Thoracic aorta (tissue), 2 donors: Measurements from ENCODE around the gene TPBG. TPM values are rescaled to one million over a fixed set of nuclear protein-coding genes. Genes with fewer than 3 reads are reported as not detected.

Experiments
- ATAC-seq: fragments of 150-250 bp; one replicate; pipeline ENCODE4 v1.8.0; 2017; ENCODE audit warnings: low read depth; ENCODE audit not compliant: insufficient number of reproducible peaks, low FRiP score
- DNase-seq: peaks from one replicate; pipeline ENCODE4 v3.0.0-alpha.2; 2020; ENCODE audit warnings: low spot score
- H3K27ac ChIP-seq, 2 donors: fragments of 200-600 bp; sonication (generic); 1 replicate in 1 of 2; 2 replicates in 1 of 2; pipeline ENCODE4 v1.5.1; 2016; ENCODE audit warnings: mild to moderate bottlenecking in 2 of 2, moderate library complexity in 2 of 2
- H3K27me3 ChIP-seq: fragments of 200-600 bp; sonication (generic); replicated peaks from 2 replicates; pipeline ENCODE4 v1.6.0; 2016; ENCODE audit warnings: mild to moderate bottlenecking; ENCODE audit not compliant: insufficient read depth
- H3K36me3 ChIP-seq: fragments of 200-600 bp; sonication (generic); one replicate; pipeline ENCODE4 v1.5.1; 2016
- H3K4me1 ChIP-seq, 2 donors: fragments of 200-600 bp; sonication (generic); 1 replicate in 1 of 2; 2 replicates in 1 of 2; pipeline versions ENCODE4 v1.5.1 to v1.6.0; 2016; ENCODE audit warnings: low read depth in 2 of 2, mild to moderate bottlenecking in 1 of 2; ENCODE audit not compliant: control insufficient read depth in 1 of 2
- H3K4me3 ChIP-seq: fragments of 200-600 bp; sonication (generic); 2 replicates; pipeline ENCODE4 v1.5.1; 2016; ENCODE audit warnings: mild to moderate bottlenecking
- H3K9me3 ChIP-seq: fragments of 200-600 bp; sonication (generic); 2 replicates; pipeline ENCODE4 v1.5.1; 2016
- CTCF ChIP-seq: fragments of 200-600 bp; sonication (generic); IDR thresholded peaks from one replicate; pipeline ENCODE4 v1.5.1; 2019; ENCODE audit warnings: antibody characterized with exemption
- total RNA-seq, 2 donors: library from RNA; depleted of rRNA; stranded (reverse); fragments of >200 nt; gene quantifications; one replicate each; pipeline versions ENCODE4 v1.1.0 to v1.2.3, GENCODE V29; 2016

Gene TPBG
- total RNA-seq, 2 donors from 2014 or later = 38.7 to 53.8 TPM

- no peak for TF ChIP-seq CTCF
- Histone ChIP-seq H3K27ac (no peak overlapping the region), H3K9me3 (no peaks in the 10 kb centered on the region), H3K4me3 (no peak overlapping the region), H3K4me1 (no peaks in the 10 kb centered on the region), H3K36me3 (no peaks in the 10 kb centered on the region), H3K27me3 (no peaks in the 10 kb centered on the region)
- DNase-seq (no peak), ATAC-seq (no peak)
These were observed 29.8 kb upstream of the TPBG start for GRCh38 chr6:82333781-82334180.

DNA sequence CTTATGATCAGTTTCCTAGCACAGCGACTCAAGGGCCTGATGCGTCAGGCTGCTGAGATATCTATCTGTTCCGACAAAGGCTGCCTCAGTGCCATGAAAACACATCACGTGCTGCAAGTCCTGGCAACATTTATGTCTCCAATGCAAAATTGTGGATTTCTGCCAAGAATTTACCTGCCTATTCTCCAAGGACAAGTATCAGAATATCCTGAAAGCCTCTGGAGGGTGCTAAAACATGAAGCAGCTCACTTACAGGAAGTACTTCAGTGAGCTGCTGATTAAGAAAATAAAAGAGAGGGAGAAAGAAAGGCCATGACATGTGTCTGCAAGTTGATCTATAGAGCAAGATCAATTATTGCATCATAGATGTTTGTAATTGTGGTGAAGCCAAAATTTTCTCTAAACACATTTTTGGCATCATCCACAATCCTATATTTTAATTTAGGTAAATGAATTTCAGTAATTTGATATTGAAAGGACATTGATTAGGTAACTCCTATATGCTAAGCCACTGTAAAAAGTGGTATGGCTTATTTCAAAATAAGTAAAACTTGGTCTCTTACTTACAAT, 25.8 kb upstream of the TPBG start:
- Histone ChIP-seq H3K27me3 (no peaks in the 10 kb centered on the region), H3K9me3 (no peaks in the 10 kb centered on the region), H3K36me3 (no peaks in the 10 kb centered on the region), H3K4me1 (no peaks in the 10 kb centered on the region), H3K27ac (no peak overlapping the region), H3K4me3 (no peak overlapping the region)
- no peak for ATAC-seq
- no peak for DNase-seq
- TF ChIP-seq CTCF = no peak

- ATAC-seq = no peak
- Histone ChIP-seq H3K4me3 (no peak overlapping the region), H3K27me3 (no peaks in the 10 kb centered on the region), H3K4me1 (no peaks in the 10 kb centered on the region), H3K36me3 (no peaks in the 10 kb centered on the region), H3K27ac (no peak overlapping the region), H3K9me3 (no peaks in the 10 kb centered on the region)
- TF ChIP-seq CTCF = no peak
- no peak for DNase-seq
These were observed 15.5 kb upstream of the TPBG start for GRCh38 chr6:82348130-82348529.

DNA sequence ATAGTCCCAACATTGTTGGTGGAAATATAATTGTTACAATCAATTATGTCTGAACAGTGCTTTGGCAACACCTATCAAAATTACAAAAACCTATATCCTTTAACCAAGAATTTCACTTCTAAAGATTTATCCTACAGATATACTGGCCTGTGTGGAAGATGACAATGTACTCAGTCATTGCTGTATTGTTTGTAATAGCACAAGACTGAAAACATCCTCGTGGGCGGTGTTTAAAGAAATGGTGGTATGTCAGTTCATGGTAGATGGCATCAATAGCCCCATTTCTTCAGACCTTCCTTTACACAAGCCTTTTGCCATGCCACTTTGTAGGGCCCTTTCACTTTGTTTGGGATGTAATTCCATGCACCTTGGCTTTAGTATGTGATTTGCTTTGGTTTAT, 9.8 kb upstream of the TPBG start:
- TF ChIP-seq CTCF = no peak
- Histone ChIP-seq H3K9me3 (no peaks in the 10 kb centered on the region), H3K27ac (no peak overlapping the region), H3K4me1 (no peaks in the 10 kb centered on the region), H3K4me3 (no peak overlapping the region), H3K27me3 (no peaks in the 10 kb centered on the region), H3K36me3 (no peaks in the 10 kb centered on the region)
- no peak for ATAC-seq
- no peak for DNase-seq

- peaks cover 3 to 4% of the 10 kb centered on the region in 2 donors for H3K4me1 ChIP-seq
- H3K36me3 ChIP-seq = no peaks in the 10 kb centered on the region
- no peaks in the 10 kb centered on the region for H3K27me3 ChIP-seq
- no peak for TF ChIP-seq CTCF
- H3K4me3 ChIP-seq = no peak overlapping the region
- H3K27ac ChIP-seq = no peak overlapping the region
- DNase-seq (no peak), ATAC-seq (no peak)
- H3K9me3 ChIP-seq = no peaks in the 10 kb centered on the region
These were observed 3.1 kb upstream of the TPBG start for GRCh38 chr6:82360552-82360951.
